ENCODE data around the gene GPC5. TPM values are rescaled to one million over a fixed set of nuclear protein-coding genes. Genes with fewer than 3 reads are reported as not detected.

GPC5 gene
- total and polyA plus RNA-seq, 9 of the 15 experiments (the other 6 are each of a cell fraction or from before 2014, with no cell fraction given), result 0.18 to 0.27 TPM; not detected in 7

- TF ChIP-seq ZNF174 (CRISPR knock-in tag; IDR thresholded peaks at IDR 0.05), result no peak
- TF ChIP-seq DACH1 (IDR thresholded peaks at IDR 0.05; ENCODE audit: partially characterized antibody), result no peak
- peak; percentile 2 for TF ChIP-seq BRF2 (IDR thresholded peaks at IDR 0.05; ENCODE audit: borderline replicate concordance, insufficient read depth, insufficient read length)
- TF ChIP-seq TAF9B (IDR thresholded peaks at IDR 0.05; ENCODE audit: partially characterized antibody), result no peak
- TF ChIP-seq ZNF699 (CRISPR knock-in tag; IDR thresholded peaks at IDR 0.05; ENCODE audit: insufficient replicate concordance), result no peak
- TF ChIP-seq ESRRB (CRISPR knock-in tag; IDR thresholded peaks at IDR 0.05; ENCODE audit: borderline replicate concordance), result no peak
- no peak for TF ChIP-seq ZBTB8A (IDR thresholded peaks at IDR 0.05; ENCODE audit: partially characterized antibody)
- TF ChIP-seq HDGF (IDR thresholded peaks at IDR 0.05), result no peak
- TF ChIP-seq CREB1 (IDR thresholded peaks at IDR 0.05), result no peak
- no peak for TF ChIP-seq CREB1 (CRISPR knock-in tag; IDR thresholded peaks at IDR 0.05)
- TF ChIP-seq NFYB (IDR thresholded peaks at IDR 0.05; ENCODE audit: extremely low read depth, insufficient read length), result no peak
- no peak for TF ChIP-seq E4F1 (CRISPR knock-in tag; IDR thresholded peaks at IDR 0.05; ENCODE audit: borderline replicate concordance)
- TF ChIP-seq SLC30A9 (CRISPR knock-in tag; IDR thresholded peaks at IDR 0.05), result no peak
- no peak for TF ChIP-seq MTA2 (IDR thresholded peaks at IDR 0.05; ENCODE audit: low read depth)
- no peak for TF ChIP-seq ELF2 (CRISPR knock-in tag; IDR thresholded peaks at IDR 0.05)
- no peak for TF ChIP-seq TAF7 (tag; IDR thresholded peaks at IDR 0.05)
- TF ChIP-seq PYGO2 (tag; IDR thresholded peaks at IDR 0.05), result no peak
- no peak for TF ChIP-seq LCOR (CRISPR knock-in tag; IDR thresholded peaks at IDR 0.05)
- TF ChIP-seq PPARD (CRISPR knock-in tag; IDR thresholded peaks at IDR 0.05), result no peak
- TF ChIP-seq IFI16 (CRISPR knock-in tag; IDR thresholded peaks at IDR 0.05), result no peak
- TF ChIP-seq CBFA2T3 (IDR thresholded peaks at IDR 0.05), result peak; percentile 26; the same call in 1 of the 2 replicates
- no peak for TF ChIP-seq ETV1 (tag; conservative IDR thresholded peaks at IDR 0.05; ENCODE audit: low read depth)
- TF ChIP-seq FOXO4 (CRISPR knock-in tag; IDR thresholded peaks at IDR 0.05), result peak; percentile 86; the same call in 1 of the 2 replicates
- TF ChIP-seq ZNF584 (CRISPR knock-in tag; IDR thresholded peaks at IDR 0.05; ENCODE audit: low read depth), result no peak
Observed at GRCh38 chr13:92514420-92515125, 1116.2 kb downstream of the GPC5 start (continued).
